HG03342 (cell line): ENCODE data around the gene KCNJ4.
"Not testable (repeated sequence)": the region's sequence is repeated elsewhere in the genome, so short reads cannot be mapped to it uniquely, and the experiment has no call there.

Source experiments
- ATAC-seq: cut with Tn5 transposase; IDR thresholded peaks from one replicate; pipeline ENCODE4 v1.9.1; 2021; ENCODE audit warnings: mild to moderate bottlenecking, moderate library complexity; ENCODE audit not compliant: unreplicated experiment

Gene KCNJ4

DNA sequence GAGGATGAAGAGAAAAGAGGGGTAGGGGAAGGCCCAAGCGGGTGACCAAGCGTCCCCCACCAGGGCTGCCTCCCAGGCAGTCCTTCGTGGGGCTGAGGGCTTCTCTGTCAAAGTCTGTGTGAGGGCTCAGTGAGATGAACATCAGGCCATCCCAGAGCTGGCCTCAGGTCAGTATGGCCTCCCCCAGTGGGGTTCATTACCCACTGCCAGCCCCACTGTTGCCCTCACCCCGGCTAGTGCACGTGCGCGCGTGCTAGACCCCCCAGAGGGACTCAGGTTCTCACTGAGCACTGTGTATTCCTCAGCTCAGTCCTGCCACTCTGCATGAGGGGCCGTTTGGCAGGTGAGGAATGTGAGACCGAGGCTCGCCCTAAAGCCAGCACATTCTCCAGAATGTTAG is 16.2 kb upstream of the KCNJ4 start:
- ATAC-seq, result no peak

DNA sequence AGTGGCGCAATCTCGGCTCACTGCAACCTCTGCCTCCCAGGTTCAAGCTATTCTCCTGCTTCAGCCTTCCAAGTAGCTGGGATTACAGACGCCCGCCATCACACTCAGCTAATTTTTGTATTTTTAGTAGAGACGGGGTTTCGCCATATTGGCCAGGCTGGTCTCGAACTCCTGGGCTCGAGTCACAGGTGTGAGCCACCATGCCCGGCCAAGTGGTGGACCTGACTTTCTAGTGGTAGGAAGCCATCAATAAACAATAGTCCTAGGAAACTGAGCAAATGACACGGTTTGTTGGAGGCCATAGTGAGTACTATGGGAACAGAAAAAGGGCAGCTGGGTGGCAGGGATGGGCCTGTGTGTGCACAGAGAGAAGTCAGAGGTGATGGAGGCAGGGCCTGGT is 15.2 kb upstream of the KCNJ4 start:
- not testable (repeated sequence) for ATAC-seq

- ATAC-seq, result no peak
Measured at GRCh38 chr22:38469306-38469781, 14.3 kb upstream of the KCNJ4 start.

DNA sequence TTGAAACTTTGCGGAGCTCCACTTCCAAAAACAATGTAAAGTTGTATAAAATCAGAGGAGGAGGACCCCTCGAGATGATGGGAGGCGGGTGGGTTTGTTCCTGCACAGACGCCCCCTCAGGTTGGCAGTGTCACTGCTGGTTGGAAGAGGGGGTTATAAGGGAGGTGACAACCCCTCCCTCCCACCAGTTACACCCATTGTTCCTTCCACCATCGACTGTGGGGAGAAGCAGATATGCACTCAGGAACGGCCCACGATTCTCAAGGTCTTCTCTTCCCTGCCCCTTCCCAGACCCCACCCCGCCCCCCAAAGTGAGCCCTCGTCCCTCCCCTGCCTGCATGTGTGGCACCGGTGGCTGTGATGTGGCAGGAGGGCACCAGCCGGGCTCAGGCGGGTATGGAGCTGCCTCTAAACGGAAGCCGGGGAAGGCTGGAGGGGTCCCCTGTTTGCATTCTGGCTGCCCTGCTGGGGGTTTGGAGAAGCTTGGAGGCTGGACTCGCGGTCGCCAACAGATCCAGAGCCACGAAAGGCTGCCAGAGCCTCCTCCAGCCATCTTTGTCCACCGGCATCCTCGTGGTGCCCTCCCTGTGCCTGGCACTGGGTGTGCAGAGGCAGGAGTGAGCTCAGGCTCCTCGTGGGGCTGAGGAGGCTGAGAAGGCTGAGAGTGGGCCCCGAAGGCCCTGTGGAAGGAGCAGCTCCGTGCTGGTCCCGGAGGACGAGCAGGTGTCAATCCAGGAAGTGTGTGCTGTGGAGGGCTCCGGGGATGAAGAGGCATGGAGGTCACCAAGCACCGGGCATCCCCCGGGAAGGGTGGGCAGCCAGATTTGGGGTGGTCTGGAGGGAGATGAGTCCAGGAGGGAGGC is 13.7 kb upstream of the KCNJ4 start:
- ATAC-seq, result no peak

DNA sequence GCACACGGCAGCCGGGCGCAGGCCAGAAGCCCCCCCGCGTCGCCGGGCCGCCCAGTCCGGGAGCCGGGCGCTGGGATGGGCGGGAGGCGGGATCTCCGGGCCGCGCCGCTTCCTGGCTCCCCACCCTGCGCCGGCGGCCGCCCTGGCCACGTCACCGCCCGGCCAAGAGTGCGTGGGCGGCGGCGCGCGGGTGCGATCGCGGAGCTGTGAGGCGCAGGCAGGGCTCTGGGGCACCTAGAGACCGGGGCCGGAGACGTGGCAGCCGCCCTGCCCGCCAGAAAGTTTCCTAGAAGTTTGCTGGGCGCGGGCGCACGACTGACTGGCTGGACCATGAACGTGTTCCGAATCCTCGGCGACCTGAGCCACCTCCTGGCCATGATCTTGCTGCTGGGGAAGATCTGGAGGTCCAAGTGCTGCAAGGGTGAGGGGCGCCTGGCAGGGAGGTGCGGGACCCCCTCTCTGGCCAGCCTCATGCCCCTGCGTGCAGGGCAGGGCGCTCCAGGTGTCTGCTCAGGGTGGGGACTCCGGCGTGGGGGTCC is 13.0 kb upstream of the KCNJ4 start, which contains the start of gene KDELR3:
Gene KDELR3, plus strand, starts transcription at position 193 of the 539 bp plus-strand sequence. Its CDS starts 138 bp downstream, at position 331.
- no peak for ATAC-seq

DNA sequence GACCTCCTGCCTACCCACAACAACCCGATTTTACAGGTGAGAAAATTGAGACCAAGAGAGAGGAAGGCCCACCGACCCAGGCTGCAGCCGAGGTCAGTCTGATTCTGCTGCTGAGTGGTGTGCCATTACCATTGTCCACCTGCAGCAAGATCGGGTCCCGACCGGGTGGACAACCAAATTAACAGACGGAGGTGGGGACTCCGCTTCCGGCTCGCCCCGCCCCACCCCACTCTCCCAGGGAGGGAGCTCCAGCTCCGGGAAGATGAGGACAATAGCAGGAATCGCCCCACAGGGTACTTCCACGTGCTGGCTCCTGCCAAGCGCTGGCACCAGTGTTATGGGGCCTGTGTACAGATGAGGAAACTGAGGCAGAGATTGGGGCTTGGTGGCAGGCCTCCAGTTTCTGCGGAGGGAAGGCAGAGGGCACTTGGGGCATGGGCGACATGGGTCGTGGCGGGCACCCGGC is 12.5 kb upstream of the KCNJ4 start:
- no peak for ATAC-seq

GRCh38 chr22:38465673-38466490 is 10.9 kb upstream of the KCNJ4 start:
- ATAC-seq, result no peak

DNA sequence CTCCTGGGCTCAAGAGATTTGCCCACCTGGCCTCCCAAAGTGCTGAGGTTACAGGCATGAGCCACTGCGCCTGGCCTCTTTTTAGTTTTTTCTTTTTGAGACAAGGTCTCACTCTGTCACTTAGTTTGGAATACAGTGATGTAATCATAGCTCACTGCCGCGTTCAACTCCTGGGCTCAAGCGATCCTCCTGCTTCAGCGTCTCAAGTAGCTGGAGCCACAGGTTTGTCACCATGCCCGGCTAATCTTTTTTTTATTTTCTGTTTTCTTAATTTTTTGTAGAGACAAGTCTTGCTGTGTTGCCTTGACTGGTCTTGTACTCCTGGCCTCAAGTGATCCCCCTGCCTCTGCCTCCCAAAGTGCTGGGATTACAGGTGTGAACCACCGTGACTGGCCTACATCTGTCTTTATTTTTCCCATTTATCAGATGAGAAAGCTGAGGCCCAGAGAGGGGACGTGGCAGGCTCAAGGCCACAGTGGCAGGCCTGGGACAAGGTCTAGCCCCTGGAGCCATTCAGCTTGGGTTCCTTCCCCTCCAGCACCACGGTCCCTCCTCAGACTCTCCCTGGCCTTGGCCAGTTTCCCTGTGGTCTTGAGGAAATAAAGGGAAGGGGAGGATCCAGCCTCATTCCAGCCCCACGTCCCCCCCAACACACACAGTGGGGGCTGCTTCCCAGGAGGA is 10.1 kb upstream of the KCNJ4 start:
- no peak for ATAC-seq

GRCh38 chr22:38462960-38463784 is 8.2 kb upstream of the KCNJ4 start:
- ATAC-seq, result no peak

DNA sequence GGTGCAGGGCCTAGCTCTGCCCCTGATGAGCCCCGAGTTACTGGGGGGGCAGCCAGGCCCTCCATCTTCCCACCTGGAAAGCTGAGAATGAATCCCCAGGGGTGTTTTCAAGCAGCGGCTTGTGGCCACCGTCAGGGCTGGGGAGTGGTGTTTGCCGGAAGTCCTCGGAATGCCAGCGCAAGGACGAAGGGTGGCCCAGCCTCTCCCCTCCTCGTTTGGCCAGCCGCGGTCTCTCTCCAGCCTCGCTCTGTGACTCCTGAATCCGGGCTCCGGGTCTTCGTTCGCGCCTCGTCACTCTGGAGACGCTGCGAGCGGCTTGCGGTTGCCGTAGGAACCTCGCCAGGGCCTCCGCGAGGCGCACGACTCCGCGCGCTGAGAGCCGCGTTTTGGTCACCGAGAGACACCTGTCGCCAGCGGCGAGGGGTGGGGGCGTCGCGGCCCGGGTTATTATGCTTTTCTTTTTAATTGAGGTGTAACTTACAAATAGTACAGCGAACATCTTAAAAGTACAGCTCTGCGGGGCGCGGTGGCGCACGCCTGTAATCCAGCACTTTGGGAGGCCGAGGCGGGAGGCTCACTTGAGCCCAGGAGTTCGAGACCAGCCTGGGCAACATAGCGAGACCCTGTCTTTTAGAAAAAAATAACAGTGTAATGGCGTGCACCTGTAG is 6.5 kb upstream of the KCNJ4 start:
- ATAC-seq, result no peak

- no peak for ATAC-seq
Measured at GRCh38 chr22:38461057-38461413, 6.0 kb upstream of the KCNJ4 start.

DNA sequence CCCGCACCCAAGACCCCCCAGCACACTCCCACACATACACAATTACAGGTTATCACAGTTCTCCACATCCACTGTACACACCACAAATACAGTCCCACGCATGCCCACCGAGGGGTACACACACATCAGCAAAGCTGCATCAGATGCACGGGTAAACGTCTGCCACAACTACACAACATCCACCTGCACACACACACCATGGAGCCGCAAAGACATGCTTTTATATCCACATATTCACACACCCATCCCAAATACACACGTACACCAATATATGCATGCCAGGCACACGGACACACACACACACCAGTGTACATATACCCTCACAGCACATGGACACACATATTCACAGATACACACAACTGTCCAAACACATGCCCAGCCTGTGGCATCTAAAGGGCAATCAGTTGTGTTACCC is 5.4 kb upstream of the KCNJ4 start:
- no peak for ATAC-seq

DNA sequence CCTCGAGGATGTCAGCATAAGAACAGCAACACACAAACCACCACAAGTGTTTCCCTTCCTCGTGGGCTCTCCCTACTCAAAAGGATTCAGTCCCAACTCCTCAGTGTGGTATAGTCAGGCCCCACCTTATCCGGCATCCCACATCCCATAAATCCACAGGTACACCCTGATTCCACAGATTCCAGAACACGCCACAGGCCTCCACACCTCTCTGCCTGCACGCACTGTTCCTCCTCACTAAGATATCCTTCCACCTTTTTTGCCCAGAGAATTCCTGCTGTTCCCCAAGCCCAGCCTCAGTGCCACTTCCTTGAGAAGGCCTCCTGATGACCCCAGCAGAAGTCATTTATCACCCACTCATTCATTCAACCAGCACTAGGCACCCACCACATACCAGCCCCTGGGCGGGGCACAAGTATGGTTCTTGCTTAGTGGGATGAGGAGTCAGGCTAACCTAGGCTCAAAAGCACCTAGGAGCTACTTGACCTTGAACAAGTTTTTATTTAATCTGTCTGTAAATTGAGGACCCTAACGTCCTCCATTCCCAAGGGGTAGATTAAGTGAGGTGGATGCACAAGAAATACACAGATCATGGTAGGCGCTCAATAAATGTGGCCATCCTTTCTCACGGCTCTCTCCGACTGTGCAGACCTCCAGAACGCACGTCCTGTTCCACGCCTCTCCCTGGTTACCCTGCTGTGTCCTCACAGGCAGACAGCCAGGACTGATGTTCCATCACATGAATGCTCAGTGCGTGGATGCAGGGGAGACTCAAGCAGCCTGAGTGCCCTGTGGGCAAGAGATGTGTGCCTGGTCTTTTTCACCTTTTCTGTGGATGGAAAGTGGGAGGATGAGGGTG is 2.1 kb upstream of the KCNJ4 start:
- no peak for ATAC-seq

- no peak for ATAC-seq
Measured at GRCh38 chr22:38456272-38456835, 1.4 kb upstream of the KCNJ4 start.

- no peak for ATAC-seq
Measured at GRCh38 chr22:38455530-38456271, 702 bp upstream of the KCNJ4 start.

GRCh38 chr22:38454353-38455075 is 485 bp downstream of the KCNJ4 start:
- no peak for ATAC-seq

DNA sequence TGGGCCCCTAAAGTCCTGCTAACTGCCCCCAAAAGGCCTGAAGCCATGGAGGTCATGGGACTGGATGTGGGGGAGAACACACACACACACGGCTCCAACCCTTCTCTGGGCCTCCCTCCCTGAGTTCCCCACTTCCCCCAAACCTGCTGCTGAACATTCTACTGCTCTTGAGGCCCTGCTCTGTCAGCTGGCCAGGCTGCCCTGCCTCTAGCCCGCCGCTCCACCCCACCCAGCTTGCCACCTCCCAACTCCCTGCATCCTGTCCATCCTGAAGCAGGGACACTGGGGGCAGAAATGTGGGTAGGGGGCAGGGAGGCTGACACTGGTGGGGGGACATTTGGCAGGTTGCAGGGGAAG is 1.0 kb downstream of the KCNJ4 start:
- ATAC-seq, result no peak
